Epithelial cell of proximal tubule (primary cell): ENCODE measurements around the gene CFH. TPM values are rescaled to one million over a fixed set of nuclear protein-coding genes. Genes with fewer than 3 reads are reported as not detected.
"Not testable (repeated sequence)": the region's sequence is repeated elsewhere in the genome, so short reads cannot be mapped to it uniquely, and the experiment has no call there.

ENCODE experiments used
- DNase-seq: peaks from one replicate; pipeline ENCODE4 v3.0.0-alpha.2; 2011; ENCODE audit warnings: low read depth
- H3K4me3 ChIP-seq: 2 replicates; pipeline ENCODE4 v1.5.1; 2011; ENCODE audit warnings: low read depth, mild to moderate bottlenecking, low read length
- total RNA-seq: library from RNA; depleted of rRNA; stranded (reverse); fragments of >200 nt; gene quantifications from 2 replicates; pipeline ENCODE4 v1.2.3, GENCODE V29; 2015
- TF ChIP-seq, protein P1 (sequence below): conservative IDR thresholded peaks from 2 replicates; pipeline ENCODE4 v1.5.1; 2012; ENCODE audit warnings: low read depth, mild to moderate bottlenecking, low read length

The CFH gene
- total RNA-seq, 1 donor from 2014 or later, result 9.2 TPM

DNA sequence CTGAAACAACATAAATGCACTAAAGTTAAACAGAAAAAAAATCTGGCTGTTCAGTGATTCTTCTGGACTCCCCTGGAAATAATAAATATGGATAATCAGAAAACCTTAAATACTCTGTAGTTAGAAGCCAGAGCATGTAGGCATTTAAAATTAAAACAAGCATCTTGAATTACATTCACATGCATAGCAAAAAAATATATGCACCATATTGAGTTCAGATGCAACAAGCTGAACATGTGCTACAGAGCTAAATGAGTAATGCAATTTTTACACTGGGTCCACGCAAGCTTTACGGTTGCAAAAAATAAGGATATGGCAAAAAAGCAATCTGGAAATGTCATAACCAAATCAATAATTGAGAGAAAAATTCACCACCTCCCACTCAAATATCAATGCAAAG lies 32.1 kb upstream of the CFH start:
- H3K4me3 ChIP-seq, result no peak overlapping the region
- TF ChIP-seq, protein P1, sequence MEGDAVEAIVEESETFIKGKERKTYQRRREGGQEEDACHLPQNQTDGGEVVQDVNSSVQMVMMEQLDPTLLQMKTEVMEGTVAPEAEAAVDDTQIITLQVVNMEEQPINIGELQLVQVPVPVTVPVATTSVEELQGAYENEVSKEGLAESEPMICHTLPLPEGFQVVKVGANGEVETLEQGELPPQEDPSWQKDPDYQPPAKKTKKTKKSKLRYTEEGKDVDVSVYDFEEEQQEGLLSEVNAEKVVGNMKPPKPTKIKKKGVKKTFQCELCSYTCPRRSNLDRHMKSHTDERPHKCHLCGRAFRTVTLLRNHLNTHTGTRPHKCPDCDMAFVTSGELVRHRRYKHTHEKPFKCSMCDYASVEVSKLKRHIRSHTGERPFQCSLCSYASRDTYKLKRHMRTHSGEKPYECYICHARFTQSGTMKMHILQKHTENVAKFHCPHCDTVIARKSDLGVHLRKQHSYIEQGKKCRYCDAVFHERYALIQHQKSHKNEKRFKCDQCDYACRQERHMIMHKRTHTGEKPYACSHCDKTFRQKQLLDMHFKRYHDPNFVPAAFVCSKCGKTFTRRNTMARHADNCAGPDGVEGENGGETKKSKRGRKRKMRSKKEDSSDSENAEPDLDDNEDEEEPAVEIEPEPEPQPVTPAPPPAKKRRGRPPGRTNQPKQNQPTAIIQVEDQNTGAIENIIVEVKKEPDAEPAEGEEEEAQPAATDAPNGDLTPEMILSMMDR, result no peak
- no peak for DNase-seq

DNA sequence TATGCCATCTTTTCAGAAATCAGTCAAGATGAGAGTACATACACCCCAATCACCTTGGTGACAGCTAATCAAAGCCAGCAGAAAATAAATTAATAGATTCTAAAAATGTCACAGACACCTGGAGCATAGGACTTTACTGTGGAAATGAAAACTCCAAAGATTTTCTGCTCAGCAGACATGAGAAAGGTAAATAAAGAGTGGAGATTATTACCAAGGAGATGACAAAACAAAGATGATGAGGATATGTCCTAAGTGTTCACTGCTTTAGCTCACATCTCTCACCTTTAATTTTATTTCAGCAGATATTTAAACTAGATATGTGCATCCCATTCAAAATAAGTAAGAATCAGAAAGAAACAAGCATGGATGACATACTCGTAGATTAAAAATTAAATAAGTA lies 28.8 kb upstream of the CFH start:
- TF ChIP-seq, protein P1, result no peak
- no peak overlapping the region for H3K4me3 ChIP-seq
- DNase-seq, result no peak

DNA sequence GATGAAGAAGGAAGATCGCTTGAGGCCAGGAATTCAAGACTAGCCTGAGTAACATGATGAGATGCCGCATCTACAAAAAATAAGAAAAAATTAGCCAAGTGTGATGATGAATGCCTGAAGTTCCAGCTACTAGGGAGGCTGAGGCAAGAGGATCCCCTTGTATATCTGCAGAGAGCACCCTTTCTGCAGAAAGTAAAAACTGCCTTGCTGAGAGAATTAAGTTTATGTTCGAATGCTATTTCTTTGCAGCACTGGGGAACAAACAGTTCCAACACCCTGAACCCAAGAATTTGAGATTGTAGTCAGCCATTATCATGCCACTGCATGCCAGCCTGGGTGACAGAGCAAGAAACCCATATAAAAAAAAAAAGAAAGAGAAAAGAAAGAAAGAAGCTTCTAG lies 23.0 kb upstream of the CFH start:
- TF ChIP-seq, protein P1, result no peak
- H3K4me3 ChIP-seq, result no peak overlapping the region
- DNase-seq, result no peak

DNA sequence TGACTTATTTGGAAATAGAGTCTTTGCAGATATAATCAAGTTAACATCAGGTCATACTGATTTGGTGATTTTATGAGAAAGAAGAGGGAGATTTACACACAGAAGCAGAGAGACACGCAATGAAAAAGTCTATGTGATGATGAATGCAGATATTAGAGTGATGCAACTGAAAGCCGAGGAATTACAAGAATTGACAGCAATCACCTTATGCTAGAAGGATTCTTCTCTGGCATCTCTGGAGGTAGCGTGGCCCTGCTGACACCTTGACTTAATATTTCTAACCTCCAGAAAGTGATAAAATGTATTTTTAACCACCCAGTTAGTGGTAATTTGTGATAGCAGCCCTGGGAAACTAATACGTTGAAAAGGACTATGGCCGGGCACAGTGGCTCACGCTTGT lies 14.2 kb upstream of the CFH start:
- no peak for DNase-seq
- no peak overlapping the region for H3K4me3 ChIP-seq
- TF ChIP-seq, protein P1, result no peak

DNA sequence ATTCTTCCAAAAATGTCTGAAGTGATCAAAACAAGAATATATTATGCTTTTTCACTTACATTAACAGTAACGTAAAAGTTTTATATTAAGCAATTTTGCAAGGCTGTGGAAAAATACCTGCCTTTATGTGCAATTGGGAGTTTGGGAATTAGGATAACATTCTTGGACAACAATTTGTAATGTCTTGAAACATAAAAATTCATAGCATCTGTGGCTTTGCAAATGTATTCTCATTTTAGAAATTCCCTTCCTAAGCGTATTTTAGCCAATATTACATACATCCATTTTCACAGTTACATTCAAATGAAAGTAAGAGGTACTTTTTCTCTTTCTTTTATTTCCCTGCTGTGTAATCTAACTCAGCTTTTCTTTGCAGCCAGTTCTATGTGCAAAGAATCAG lies 13.4 kb upstream of the CFH start:
- no peak for DNase-seq
- H3K4me3 ChIP-seq, result no peak overlapping the region
- TF ChIP-seq, protein P1, result no peak

DNA sequence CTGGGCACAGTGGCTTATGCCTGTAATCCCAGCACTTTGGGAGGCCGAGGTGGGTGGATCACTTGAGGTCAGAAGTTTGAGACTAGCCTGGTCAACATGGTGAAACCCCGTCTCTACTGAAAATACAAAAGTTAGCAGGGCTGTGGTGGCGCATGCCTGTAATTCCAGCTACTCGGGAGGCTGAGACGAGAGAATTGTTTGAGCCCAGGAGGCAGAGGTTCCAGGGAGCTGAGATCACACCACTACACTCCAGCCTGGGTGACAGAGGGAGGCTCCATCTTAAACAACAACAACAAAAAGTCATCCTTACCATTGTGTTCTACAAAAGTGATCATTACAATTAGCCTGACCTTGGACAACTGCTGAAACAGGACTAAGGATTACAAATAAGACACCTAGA lies 12.6 kb upstream of the CFH start:
- not testable (repeated sequence) for H3K4me3 ChIP-seq, DNase-seq

DNA sequence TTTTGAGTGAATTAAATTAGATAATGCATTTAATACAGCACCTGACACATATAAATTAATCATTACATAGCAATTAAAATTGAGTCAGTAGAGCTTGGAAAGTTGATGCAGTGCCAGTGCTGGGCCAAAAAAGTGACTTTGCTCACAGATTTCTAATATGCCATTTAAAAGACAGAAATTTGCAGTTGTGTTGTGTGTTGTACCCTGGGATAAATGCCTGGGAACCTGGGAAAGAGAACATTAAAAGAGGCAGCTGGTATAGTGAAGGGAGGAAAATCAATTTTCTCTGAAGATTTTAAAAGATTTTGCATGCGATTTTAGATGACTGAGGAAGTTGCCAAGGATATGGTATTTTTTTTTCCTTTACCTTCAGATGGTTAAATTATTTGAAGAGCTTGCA lies 10.9 kb upstream of the CFH start:
- no peak for DNase-seq
- no peak overlapping the region for H3K4me3 ChIP-seq
- TF ChIP-seq, protein P1, result no peak

DNA sequence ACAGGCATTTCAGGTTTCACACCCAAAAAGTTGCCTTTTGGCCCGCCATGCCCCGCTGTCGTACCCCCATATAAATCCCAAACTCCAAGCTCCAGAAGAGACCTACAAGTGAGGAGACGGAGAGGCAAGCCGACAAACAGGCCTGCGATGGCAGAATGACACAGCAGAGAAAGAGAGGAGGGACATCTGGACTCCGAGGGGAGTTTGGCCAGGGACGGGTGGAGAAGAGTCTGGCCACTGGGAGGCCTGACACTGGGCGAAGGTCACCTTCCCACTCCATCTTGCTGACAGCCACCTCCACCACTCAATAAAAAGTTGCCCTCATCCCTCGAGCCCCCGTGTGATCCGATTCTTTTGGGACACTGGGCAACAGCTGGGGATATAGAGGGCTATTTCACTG lies 1.9 kb upstream of the CFH start:
- TF ChIP-seq, protein P1, result no peak
- H3K4me3 ChIP-seq, result no peak overlapping the region
- no peak for DNase-seq
